DOHH2 (cell line): Measurements from ENCODE around the gene ATRN.

Experiments used
- H3F3A ChIP-seq: fragments of 200-600 bp; sonication (generic), shearing (Covaris generic); 2 replicates; pipeline ENCODE4 v1.6.0; 2016; ENCODE audit warnings: antibody characterized with exemption, mild to moderate bottlenecking; ENCODE audit not compliant: control insufficient read depth, insufficient read depth
- H3K27ac ChIP-seq: fragments of 200-600 bp; sonication (generic); 2 replicates; pipeline ENCODE4 v1.5.1; 2014; ENCODE audit warnings: low read depth, mild to moderate bottlenecking, low read length, moderate library complexity
- H3K27me3 ChIP-seq: fragments of 200-600 bp; sonication (generic); 2 replicates; pipeline ENCODE4 v1.6.1; 2014; ENCODE audit warnings: mild to moderate bottlenecking, low read length, mixed read lengths; ENCODE audit not compliant: control insufficient read depth
- H3K36me3 ChIP-seq: fragments of 200-600 bp; sonication (generic); 2 replicates; pipeline ENCODE4 v1.6.1; 2014; ENCODE audit warnings: mild to moderate bottlenecking, low read length, moderate library complexity, mixed read lengths; ENCODE audit not compliant: control insufficient read depth
- H3K4me1 ChIP-seq: fragments of 200-600 bp; sonication (generic); 2 replicates; pipeline ENCODE4 v1.6.1; 2014; ENCODE audit warnings: mild to moderate bottlenecking, low read length, mixed read lengths; ENCODE audit not compliant: control insufficient read depth
- H3K4me2 ChIP-seq: fragments of 200-600 bp; sonication (generic); 2 replicates; pipeline ENCODE4 v1.6.0; 2014; ENCODE audit warnings: mild to moderate bottlenecking, low read length, moderate library complexity
- H3K4me3 ChIP-seq: fragments of 200-600 bp; sonication (generic); 2 replicates; pipeline ENCODE4 v1.5.1; 2014; ENCODE audit warnings: mild to moderate bottlenecking, low read length, mixed read lengths
- H3K79me2 ChIP-seq: fragments of 200-600 bp; sonication (generic); 2 replicates; pipeline ENCODE4 v1.6.1; 2014; ENCODE audit warnings: mild to moderate bottlenecking, low read length, mixed read lengths; ENCODE audit not compliant: control insufficient read depth
- H3K9me2 ChIP-seq: fragments of 200-600 bp; sonication (generic); replicated peaks from 2 replicates; pipeline ENCODE4 v1.6.1; 2014; ENCODE audit warnings: mild to moderate bottlenecking, low read length, mixed read lengths; ENCODE audit not compliant: control insufficient read depth
- H3K9me3 ChIP-seq: fragments of 200-600 bp; sonication (generic); 2 replicates; pipeline ENCODE4 v1.6.1; 2014; ENCODE audit warnings: antibody characterized with exemption, low read length, mixed read lengths; ENCODE audit not compliant: control insufficient read depth, insufficient read depth
- H4K20me1 ChIP-seq: fragments of 200-600 bp; sonication (generic); 2 replicates; pipeline ENCODE4 v1.6.0; 2014; ENCODE audit warnings: low read depth, mild to moderate bottlenecking, antibody characterized with exemption, low read length, moderate library complexity; ENCODE audit not compliant: control insufficient read depth, insufficient read depth
- CTCF ChIP-seq: fragments of 200-600 bp; sonication (generic); IDR thresholded peaks from one replicate; pipeline ENCODE4 v1.5.1; 2014; ENCODE audit warnings: antibody characterized with exemption, mild to moderate bottlenecking, low read depth, low read length; ENCODE audit not compliant: poor library complexity, severe bottlenecking
- EZH2phosphoT487 ChIP-seq: fragments of 200-600 bp; sonication (generic); IDR thresholded peaks from 2 replicates; pipeline ENCODE4 v1.6.1; 2017; ENCODE audit warnings: borderline replicate concordance, mild to moderate bottlenecking, antibody characterized with exemption, low read length, moderate library complexity, mixed read lengths

ATRN gene

GRCh38 chr20:3669710-3670367 lies 199.0 kb downstream of the ATRN start:
- H3K4me3 ChIP-seq: no peak overlapping the region
- no peaks in the 10 kb centered on the region for H3K9me2 ChIP-seq
- no peaks in the 10 kb centered on the region for H3F3A ChIP-seq
- H4K20me1 ChIP-seq: no peaks in the 10 kb centered on the region
- H3K27me3 ChIP-seq: peaks cover 23% of the 10 kb centered on the region
- no peaks in the 10 kb centered on the region for H3K4me1 ChIP-seq
- H3K36me3 ChIP-seq: no peaks in the 10 kb centered on the region
- no peaks in the 10 kb centered on the region for H3K79me2 ChIP-seq
- no peaks in the 10 kb centered on the region for H3K9me3 ChIP-seq
- TF ChIP-seq EZH2phosphoT487 (no peak), CTCF (no peak)
- H3K4me2 ChIP-seq: no peak overlapping the region
- no peak overlapping the region for H3K27ac ChIP-seq

GRCh38 chr20:3670511-3670910 lies 199.7 kb downstream of the ATRN start:
- Histone ChIP-seq H3K9me3 (no peaks in the 10 kb centered on the region), H3K27ac (no peak overlapping the region), H3K36me3 (no peaks in the 10 kb centered on the region), H3K9me2 (no peaks in the 10 kb centered on the region), H3F3A (no peaks in the 10 kb centered on the region), H3K79me2 (no peaks in the 10 kb centered on the region), H3K4me3 (no peak overlapping the region), H3K4me1 (no peaks in the 10 kb centered on the region), H4K20me1 (no peaks in the 10 kb centered on the region), H3K4me2 (no peak overlapping the region), H3K27me3 (peaks cover 24% of the 10 kb centered on the region)
- TF ChIP-seq EZH2phosphoT487 (no peak), CTCF (no peak)

GRCh38 chr20:3670945-3671344 lies 200.1 kb downstream of the ATRN start:
- TF ChIP-seq CTCF (no peak), EZH2phosphoT487 (no peak)
- Histone ChIP-seq H3K27me3 (peaks cover 24% of the 10 kb centered on the region), H3F3A (no peaks in the 10 kb centered on the region), H3K36me3 (no peaks in the 10 kb centered on the region), H3K4me3 (no peak overlapping the region), H3K27ac (no peak overlapping the region), H3K4me1 (no peaks in the 10 kb centered on the region), H3K9me2 (no peaks in the 10 kb centered on the region), H4K20me1 (no peaks in the 10 kb centered on the region), H3K9me3 (no peaks in the 10 kb centered on the region), H3K4me2 (no peak overlapping the region), H3K79me2 (no peaks in the 10 kb centered on the region)
